OCI-LY7 (cell line): ENCODE data around the gene LAMA4. TPM values are rescaled to one million over a fixed set of nuclear protein-coding genes. Genes with fewer than 3 reads are reported as not detected.

Experiments
- BruUV-seq: library from RNA; stranded (reverse); fragments of 400-500 nt; replicated peaks from 2 replicates; lab custom pipeline; 2021; lab: Mats Ljungman, UMichigan
- CTCF ChIA-PET: fragments of 300-600 bp; sonication (Branson Sonifier 250); formaldehyde crosslinking; loops from one replicate; lab custom pipeline; 2022; ENCODE audit warnings: antibody characterized with exemption; ENCODE audit not compliant: unreplicated experiment; lab: Charles Lee
- POLR2A ChIA-PET: fragments of 300-600 bp; sonication (Branson Sonifier 250); formaldehyde crosslinking; loops from one replicate; lab custom pipeline; 2022; ENCODE audit warnings: antibody characterized with exemption; lab: Charles Lee
- DNase-seq: peaks from one replicate; pipeline ENCODE4 v3.0.0-alpha.2; 2015; ENCODE audit warnings: low spot score
- H2AFZ ChIP-seq: fragments of 200-600 bp; sonication (generic), shearing (Covaris generic); 2 replicates; pipeline ENCODE4 v1.6.1; 2014; ENCODE audit warnings: mild to moderate bottlenecking, antibody characterized with exemption, low read length, moderate library complexity
- H3K27ac ChIP-seq: fragments of 200-600 bp; sonication (generic); 2 replicates; pipeline ENCODE4 v1.5.1; 2014; ENCODE audit warnings: mixed run types, low read depth, mild to moderate bottlenecking, moderate library complexity, low read length, inconsistent platforms; ENCODE audit not compliant: poor library complexity, severe bottlenecking
- H3K36me3 ChIP-seq: fragments of 200-600 bp; sonication (generic); 2 replicates; pipeline ENCODE4 v1.6.1; 2014; ENCODE audit warnings: mild to moderate bottlenecking, antibody characterized with exemption, low read length, moderate library complexity, mixed read lengths; ENCODE audit not compliant: insufficient read depth
- H3K4me1 ChIP-seq: fragments of 200-600 bp; sonication (generic); 2 replicates; pipeline ENCODE4 v1.5.1; 2014; ENCODE audit warnings: mild to moderate bottlenecking, low read length; ENCODE audit not compliant: insufficient read depth, poor library complexity, severe bottlenecking
- H3K4me2 ChIP-seq: fragments of 200-600 bp; sonication (generic); 2 replicates; pipeline ENCODE4 v1.6.1; 2014; ENCODE audit warnings: mild to moderate bottlenecking, low read length
- H3K4me3 ChIP-seq: fragments of 200-600 bp; sonication (generic); 2 replicates; pipeline ENCODE4 v1.5.1; 2014; ENCODE audit warnings: mild to moderate bottlenecking, low read depth, low read length; ENCODE audit not compliant: poor library complexity, severe bottlenecking
- H3K79me2 ChIP-seq: fragments of 200-600 bp; sonication (generic); 2 replicates; pipeline ENCODE4 v1.6.1; 2016; ENCODE audit warnings: low read depth, mild to moderate bottlenecking, low read length, moderate library complexity, mixed read lengths; ENCODE audit not compliant: insufficient read depth
- H3K9me2 ChIP-seq: fragments of 200-600 bp; sonication (generic); 2 replicates; pipeline ENCODE4 v1.6.1; 2016; ENCODE audit warnings: mild to moderate bottlenecking, low read length, mixed read lengths; ENCODE audit not compliant: insufficient read depth
- H3K9me3 ChIP-seq: fragments of 200-600 bp; sonication (generic); 2 replicates; pipeline ENCODE4 v1.6.1; 2014; ENCODE audit warnings: mild to moderate bottlenecking, mixed run types, low read length, mixed read lengths
- H4K20me1 ChIP-seq: fragments of 200-600 bp; sonication (generic); 2 replicates; pipeline ENCODE4 v1.6.1; 2014; ENCODE audit warnings: mild to moderate bottlenecking, antibody characterized with exemption, low read length, moderate library complexity, mixed read lengths; ENCODE audit not compliant: insufficient read depth
- CTCF ChIP-seq: fragments of 200-600 bp; sonication (generic); conservative IDR thresholded peaks from 2 replicates; pipeline ENCODE4 v1.5.1; 2014; ENCODE audit warnings: mild to moderate bottlenecking, antibody characterized with exemption, low read length, moderate library complexity, mixed read lengths
- EZH2phosphoT487 ChIP-seq: fragments of 200-600 bp; sonication (generic); IDR thresholded peaks from 2 replicates; pipeline ENCODE4 v1.6.1; 2018; ENCODE audit warnings: low read depth, borderline replicate concordance, mild to moderate bottlenecking, mixed run types, antibody characterized with exemption, low read length, moderate library complexity, mixed read lengths
- intact Hi-C: fragments of 100-400 bp; cut with micrococcal nuclease; formaldehyde crosslinking; loops from one replicate; pipeline ENCODE4 v1.10.0; 2022; ENCODE audit not compliant: unreplicated experiment
- total RNA-seq, 2 experiments: library from RNA; depleted of rRNA in 1 of 2; stranded (reverse); fragments of >200 nt in 1 of 2; shearing (Covaris generic) in 1 of 2; gene quantifications; 2 replicates each; pipeline ENCODE4 v1.2.3, GENCODE V29; 2014 to 2022

LAMA4 gene
- total RNA-seq, 2 experiments from 2014 or later, result not detected

- no peaks in the 10 kb centered on the region for H3K36me3 ChIP-seq
- H3K4me1 ChIP-seq, result no peaks in the 10 kb centered on the region
- intact Hi-C loops, result no loop called here
- no peaks in the 10 kb centered on the region for H4K20me1 ChIP-seq
- DNase-seq, result no peak
- no peak for TF ChIP-seq EZH2phosphoT487
- no peak for TF ChIP-seq CTCF
- no peak overlapping the region for H3K4me3 ChIP-seq
- BruUV-seq, result no TSS peak
- H3K4me2 ChIP-seq, result no peak overlapping the region
- H3K9me3 ChIP-seq, result no peaks in the 10 kb centered on the region
- no peak overlapping the region for H3K27ac ChIP-seq
- ChIA-PET CTCF (no interaction called here), POLR2A (no interaction called here)
- H3K9me2 ChIP-seq, result no peaks in the 10 kb centered on the region
- H3K79me2 ChIP-seq, result no peaks in the 10 kb centered on the region
- no peak overlapping the region for H2AFZ ChIP-seq
Observed at GRCh38 chr6:112289038-112289566, 34.7 kb upstream of the LAMA4 start.

DNA sequence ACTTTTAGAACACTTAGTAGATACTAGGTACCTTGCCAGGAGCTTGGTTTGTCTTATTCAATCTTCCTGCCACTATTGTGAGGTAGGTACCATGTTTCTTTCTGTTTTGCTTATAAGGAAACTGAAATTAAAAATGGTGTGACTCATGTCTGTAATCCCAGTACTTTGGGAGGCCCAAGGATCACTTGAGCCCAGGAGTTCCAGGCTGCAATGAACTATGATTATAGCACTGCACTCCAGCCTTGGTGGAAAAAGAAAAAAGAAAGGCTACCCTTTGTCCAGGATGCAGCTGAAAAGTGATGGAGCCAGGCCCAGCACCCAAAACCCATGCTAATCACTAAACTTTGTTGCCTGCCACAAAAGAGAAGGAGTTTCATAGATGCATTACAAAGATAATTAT lies 34.1 kb upstream of the LAMA4 start:
- Histone ChIP-seq H2AFZ (no peak overlapping the region), H3K4me1 (no peaks in the 10 kb centered on the region), H3K9me3 (no peaks in the 10 kb centered on the region), H3K36me3 (no peaks in the 10 kb centered on the region), H3K27ac (no peak overlapping the region), H3K79me2 (no peaks in the 10 kb centered on the region), H3K9me2 (no peaks in the 10 kb centered on the region), H4K20me1 (no peaks in the 10 kb centered on the region), H3K4me2 (no peak overlapping the region), H3K4me3 (no peak overlapping the region)
- TF ChIP-seq CTCF (no peak), EZH2phosphoT487 (no peak)
- ChIA-PET CTCF (no interaction called here), POLR2A (no interaction called here)
- no TSS peak for BruUV-seq
- no peak for DNase-seq
- intact Hi-C loops, result no loop called here

DNA sequence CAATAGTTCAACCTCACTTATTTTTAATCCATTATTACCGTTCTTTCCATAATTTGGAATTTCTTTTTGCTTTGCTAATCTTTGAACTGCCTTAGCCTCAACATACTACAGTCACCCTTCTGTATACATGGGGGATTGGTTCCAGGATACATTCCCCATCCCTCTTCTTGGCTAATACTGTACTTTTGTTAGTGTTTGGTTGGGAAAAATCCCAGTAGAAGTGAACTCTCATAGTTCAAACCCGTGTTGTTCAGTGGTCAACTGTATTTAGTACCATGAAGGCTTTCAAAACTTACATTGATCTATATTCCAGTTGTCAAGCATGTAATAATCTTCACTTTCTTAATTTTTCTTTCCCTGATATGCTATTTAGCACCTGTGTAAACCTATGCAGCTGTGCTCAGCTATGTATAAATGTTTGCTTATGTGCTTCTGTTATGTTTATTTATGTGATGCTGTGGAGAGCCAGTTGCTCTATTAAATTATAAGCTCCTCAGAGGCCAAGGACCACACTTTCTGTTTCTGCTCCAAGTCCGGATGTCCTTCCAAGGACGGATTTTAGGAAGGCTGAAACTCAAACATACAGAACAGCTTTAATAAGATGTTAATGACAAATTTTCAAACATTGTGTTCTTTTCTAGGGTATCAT lies 33.3 kb upstream of the LAMA4 start:
- no peaks in the 10 kb centered on the region for H3K36me3 ChIP-seq
- H3K79me2 ChIP-seq, result no peaks in the 10 kb centered on the region
- ChIA-PET POLR2A (interaction anchor here (0.6 to 0.7 kb wide), 3 partner anchors 11 to 819 kb away, joined by 3 to 4 read pairs (median 3); no protein-coding TSS in a partner anchor), CTCF (no interaction called here)
- intact Hi-C loops, result no loop called here
- H2AFZ ChIP-seq, result no peak overlapping the region
- H3K4me3 ChIP-seq, result no peak overlapping the region
- H4K20me1 ChIP-seq, result no peaks in the 10 kb centered on the region
- no peak for DNase-seq
- TF ChIP-seq CTCF (no peak), EZH2phosphoT487 (no peak)
- H3K4me1 ChIP-seq, result no peaks in the 10 kb centered on the region
- no peaks in the 10 kb centered on the region for H3K9me3 ChIP-seq
- no peak overlapping the region for H3K4me2 ChIP-seq
- no TSS peak for BruUV-seq
- H3K9me2 ChIP-seq, result no peaks in the 10 kb centered on the region
- H3K27ac ChIP-seq, result no peak overlapping the region
